ENCODE measurements around the gene PRAF2.

The PRAF2 gene, protein sequence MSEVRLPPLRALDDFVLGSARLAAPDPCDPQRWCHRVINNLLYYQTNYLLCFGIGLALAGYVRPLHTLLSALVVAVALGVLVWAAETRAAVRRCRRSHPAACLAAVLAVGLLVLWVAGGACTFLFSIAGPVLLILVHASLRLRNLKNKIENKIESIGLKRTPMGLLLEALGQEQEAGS

DNA sequence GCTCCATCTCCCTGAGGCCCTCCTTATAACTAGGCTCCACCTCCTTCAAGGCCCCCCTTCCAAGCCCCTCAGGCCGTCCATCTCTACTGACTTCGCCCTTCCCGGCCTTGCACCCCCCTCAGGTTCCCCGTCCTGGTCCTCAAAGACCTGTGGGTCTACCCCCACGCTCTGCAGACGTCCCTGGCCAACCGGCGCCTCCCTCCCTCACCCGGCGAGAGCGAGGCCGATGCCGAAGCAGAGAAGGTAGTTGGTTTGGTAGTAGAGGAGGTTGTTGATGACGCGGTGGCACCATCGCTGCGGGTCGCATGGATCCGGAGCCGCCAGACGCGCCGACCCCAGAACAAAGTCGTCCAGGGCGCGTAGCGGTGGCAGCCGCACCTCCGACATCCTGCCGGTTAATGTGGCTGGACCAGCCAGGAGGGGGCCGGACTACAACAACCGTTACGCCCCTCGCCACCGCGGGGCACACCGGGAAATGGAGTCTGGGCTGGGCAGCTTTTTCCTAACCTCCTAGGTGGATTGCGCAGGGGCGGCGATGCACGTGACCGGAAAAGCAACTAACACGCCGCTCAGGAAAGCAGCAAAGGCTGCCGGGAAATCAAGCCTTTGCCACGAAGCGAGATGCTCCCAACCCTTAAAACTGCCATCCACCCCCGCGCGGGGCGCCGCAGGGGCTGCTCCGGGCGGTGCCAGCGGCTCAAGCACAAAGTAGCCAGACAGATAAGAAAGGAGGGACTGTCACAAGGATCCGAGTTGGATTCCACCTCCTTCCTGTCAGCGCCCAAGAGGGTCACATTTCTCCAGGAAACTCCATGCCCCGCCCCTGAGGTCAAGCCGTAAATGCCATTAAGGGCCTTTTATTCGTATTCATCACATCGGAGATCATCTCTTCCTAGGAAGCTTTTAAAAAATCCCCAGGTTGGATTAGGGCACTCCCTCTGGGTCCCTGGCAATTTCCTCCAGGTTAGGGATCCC, at the start of gene PRAF2:
PRAF2 (minus strand) TSS at position 402 of the 975 bp plus-strand sequence; CDS start at position 387, 15 bp downstream.
- FAIRE-seq (peak; percentile 38), DNase-seq (ENCODE audit: insufficient read length, low spot score) (peak; percentile 80)

DNA sequence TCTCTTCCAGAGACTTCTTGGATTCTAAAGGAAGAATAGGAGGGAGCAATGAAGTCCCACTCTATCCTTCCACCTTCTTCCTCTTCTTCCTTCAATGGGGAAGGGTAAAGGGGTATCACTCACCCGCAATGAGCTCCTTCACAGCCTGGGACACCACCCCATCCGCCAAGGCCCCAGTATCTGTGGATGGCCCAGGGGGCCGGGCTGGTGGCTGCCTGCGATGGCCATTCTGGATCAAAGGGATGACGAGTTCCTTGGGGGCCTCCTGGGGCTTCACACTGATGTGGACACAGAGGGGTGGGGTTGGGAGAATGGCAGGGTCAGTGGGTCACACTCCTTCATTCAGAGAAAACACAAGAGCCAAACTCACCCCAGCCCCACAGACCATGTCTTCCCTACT, 48.7 kb upstream of the PRAF2 start:
- no peak for DNase-seq (ENCODE audit: insufficient read length, low spot score)
- FAIRE-seq, result no peak

DNA sequence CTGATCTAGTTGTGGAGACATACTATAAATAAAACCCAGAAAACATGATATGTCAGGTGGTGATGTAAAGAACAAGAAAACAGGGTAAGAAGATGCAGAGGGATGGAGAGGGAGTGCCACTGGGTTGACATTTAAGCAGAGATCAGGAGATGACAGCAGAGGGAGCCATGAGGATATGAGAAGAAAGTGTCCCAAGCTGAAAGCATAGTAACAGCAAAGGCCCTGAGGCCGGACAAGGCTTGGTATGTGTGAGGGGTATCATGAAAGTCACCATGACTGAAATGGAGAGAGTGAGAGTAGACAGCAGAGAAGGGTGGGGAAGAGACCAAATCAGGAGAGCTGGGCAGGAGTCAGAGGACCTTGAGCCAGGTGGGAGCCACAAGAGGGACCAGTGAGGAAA, 46.3 kb upstream of the PRAF2 start:
- DNase-seq (ENCODE audit: insufficient read length, low spot score) (no peak), FAIRE-seq (no peak)

DNA sequence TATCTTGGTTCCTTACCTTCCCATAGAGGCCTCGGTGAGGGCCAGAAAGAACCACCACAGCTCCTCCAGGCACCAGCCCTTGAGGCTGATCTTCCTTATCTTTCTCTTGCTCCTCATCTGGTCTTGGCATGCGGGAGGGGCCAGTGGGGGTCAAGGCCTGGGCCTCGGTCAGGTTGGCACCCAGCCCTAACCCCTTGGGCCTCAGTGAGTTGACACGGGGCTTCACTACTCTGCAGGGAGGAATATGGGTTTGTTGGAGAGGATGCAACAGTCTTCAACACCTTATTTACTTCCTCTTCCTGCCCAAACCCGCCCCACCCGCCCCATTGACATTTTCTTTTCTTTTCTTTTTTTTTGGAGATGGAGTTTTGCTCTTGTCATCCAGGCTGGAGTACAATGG, 43.8 kb upstream of the PRAF2 start:
- no peak for DNase-seq (ENCODE audit: insufficient read length, low spot score)
- FAIRE-seq, result no peak

DNA sequence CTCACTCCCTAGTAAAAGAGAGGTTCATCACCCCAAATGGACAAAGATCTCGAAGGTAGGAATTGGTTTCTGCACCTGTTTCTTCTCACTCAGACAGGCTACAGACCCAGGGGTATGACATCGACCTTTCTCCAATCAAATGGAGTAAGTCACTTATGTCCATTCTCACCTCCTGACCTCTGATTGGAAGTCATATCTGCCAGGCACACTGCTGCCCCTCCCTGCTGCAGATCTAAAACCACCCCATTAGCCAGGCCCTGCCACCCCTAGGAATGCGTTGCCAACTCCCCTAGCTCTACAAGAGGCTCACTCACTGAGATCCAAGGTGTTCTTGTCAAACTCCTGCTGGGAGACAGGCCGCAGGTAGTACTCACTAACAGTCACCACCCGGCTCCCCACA, 42.9 kb upstream of the PRAF2 start:
- DNase-seq (ENCODE audit: insufficient read length, low spot score) (no peak), FAIRE-seq (no peak)

DNA sequence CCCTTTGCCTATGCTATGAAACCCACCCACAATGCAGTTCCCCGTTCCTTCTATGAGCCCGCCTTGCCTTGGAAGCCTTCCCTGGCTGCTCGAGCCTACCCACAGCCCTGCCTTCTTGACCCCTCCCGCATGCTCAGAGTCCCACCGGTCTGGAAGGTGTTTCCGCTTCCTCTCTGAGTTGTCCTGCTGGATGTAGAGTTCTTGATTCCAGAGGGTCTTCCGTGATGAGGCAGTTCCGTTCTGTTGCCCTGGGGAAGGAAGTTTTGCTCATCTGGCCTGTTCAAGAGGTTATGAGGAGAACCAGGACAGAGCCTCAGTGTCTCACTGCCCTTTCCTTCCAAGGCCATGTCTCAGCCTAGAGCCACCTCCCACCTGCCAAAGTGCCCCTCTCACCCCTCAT, 42.3 kb upstream of the PRAF2 start:
- FAIRE-seq, result no peak
- DNase-seq (ENCODE audit: insufficient read length, low spot score), result no peak

DNA sequence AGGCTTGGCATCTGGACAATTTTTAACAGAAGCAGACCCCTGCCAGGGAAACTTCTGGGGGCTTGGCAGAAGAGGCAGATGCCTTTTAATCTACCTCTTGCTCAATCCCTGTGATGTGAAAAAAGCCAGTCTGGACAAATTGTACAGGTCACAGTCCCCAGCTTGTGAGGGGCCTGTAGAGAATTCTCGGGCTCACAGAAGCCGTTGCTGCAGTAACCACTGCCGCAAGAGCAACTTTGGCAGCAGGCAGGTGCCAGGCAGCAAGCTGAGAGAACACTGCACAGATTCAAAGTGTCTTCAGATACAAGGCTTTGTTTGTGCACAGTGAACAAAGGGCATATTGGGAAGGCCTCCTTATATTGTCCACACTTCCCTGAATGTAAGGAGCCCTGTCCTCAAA, 38.0 kb upstream of the PRAF2 start:
- no peak for DNase-seq (ENCODE audit: insufficient read length, low spot score)
- no peak for FAIRE-seq

DNA sequence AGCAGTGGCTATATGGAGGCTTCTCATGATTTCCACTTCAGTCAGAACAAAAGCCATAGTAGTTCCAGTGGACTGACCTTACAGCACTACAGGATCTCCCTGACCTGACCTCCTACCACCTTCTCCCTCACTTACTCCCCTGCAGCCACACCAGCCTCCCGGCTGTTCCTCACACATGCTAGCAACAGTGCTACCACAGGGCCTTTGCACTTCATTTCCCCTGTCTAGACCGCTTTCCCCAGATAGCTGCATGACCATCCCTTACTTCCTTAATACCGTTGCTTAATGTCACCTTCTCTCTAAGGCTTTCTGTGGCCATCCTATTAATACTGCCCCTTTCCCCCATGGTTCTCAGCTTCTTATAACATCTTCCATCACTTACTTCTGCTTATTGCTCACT, 36.6 kb upstream of the PRAF2 start:
- FAIRE-seq (no peak), DNase-seq (ENCODE audit: insufficient read length, low spot score) (no peak)

DNA sequence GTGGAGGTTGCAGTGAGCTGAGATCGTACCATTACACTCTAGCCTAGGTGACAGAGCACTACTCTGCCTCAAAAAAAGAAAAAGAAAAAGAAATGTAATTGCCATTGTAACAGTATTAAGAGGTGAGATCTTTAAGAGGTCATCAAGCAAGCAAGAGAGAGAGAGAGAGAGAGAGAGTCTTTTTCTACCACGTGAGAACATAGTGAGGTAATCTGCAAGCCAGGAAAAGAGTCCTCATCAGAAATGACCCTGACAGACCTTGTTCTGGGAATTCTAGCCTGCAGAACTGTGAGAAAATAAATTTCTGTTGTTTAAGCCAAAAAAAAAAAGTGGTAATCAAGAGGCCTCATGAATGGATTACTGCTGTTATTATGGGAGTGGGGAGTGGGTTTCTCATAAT, 34.8 kb upstream of the PRAF2 start:
- FAIRE-seq (no peak), DNase-seq (ENCODE audit: insufficient read length, low spot score) (no peak)

DNA sequence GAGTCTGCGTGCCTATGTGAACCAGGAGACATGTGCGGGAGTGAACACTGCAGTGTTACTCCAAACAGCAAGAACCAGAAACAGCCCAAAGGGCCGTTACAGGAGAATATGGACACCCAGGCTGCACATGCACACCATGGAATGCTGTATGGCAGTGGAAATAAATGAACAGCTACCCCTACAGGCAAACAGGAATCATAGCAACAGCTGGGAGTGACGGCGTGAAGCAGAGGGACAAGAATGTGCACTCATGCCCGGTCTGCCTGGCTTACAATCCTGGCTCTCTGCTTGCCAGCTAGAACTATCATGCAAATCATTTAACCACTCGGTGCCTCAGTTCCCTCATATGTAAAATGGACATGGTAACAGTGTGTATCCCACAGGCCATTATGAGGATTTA, 33.1 kb upstream of the PRAF2 start:
- FAIRE-seq (no peak), DNase-seq (ENCODE audit: insufficient read length, low spot score) (peak; percentile 17)

DNA sequence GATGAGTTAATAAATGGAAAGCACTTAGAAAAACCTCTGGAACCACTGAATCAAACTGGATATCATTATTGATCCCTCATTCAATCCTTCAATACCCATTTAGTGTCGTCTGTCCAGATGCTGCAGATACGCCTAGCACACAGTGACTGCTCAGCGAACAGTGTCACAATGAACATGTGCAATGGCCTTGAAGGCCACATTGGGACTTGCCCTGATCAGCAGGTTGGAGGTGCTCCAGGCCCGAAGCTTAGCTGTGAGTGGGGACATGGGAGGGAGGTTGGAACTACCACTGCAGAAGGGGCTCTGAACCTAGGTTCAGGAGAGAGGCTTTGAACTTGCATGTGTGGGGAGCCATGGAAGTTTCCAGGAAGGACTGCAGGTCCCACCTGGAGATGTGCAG, 32.5 kb upstream of the PRAF2 start:
- FAIRE-seq, result no peak
- DNase-seq (ENCODE audit: insufficient read length, low spot score), result no peak

DNA sequence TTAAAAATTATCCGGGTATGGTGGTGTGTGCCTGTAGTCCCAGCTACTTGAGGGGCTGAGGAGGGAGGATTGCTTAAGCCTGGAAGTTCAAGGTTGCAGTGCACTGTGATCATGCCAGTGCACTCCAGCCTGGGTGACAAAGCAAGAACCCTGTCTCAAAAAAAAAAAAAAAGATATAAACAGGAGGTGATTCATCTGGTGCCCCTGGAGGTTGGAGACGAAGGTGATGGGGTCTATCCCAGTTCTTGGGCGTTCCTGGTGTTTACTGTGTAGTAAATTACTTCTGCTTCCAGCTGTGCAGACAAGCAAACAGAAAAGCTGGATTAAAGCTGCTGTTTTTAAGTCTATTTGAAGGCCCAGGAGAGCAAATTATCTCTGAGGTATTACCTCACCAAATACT, 29.8 kb upstream of the PRAF2 start:
- no peak for FAIRE-seq
- DNase-seq (ENCODE audit: insufficient read length, low spot score), result no peak

DNA sequence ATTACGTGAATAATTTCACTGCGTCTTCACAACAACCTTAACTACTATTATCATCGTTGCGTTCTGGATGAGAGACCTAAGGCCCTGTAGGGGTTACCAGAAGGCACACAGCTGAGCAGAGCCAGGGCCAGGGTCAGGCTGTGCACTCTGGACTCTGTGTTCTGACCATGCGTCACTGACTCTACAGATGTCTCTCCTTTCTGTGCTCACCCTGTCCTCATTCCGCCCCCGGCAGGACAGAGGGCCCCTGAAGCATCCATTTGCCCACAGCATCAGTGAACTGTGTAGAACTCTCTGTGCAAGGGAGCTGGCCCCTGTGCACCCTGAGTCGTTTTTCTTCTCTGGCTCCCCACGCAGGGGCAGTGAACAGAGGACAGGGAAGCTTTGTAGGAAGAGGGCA, 28.4 kb upstream of the PRAF2 start:
- no peak for DNase-seq (ENCODE audit: insufficient read length, low spot score)
- FAIRE-seq, result no peak

DNA sequence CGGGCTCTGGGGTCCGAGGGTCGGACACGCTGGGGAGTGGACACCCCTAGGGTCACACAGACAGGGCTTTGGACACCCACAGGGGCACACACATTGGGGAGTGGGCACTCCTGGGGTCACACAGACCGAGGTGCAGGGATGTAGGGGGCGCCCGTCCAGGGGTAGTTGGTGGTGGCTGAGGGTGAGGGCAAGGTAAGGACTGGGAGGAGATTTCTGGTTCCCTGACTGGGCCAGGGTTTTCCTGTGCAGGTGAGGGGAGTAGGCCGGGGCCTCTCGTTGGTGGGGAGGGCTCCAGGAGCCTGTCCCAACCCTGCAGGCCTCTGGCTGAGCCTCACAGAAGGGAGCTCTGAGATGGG, 27.8 kb upstream of the PRAF2 start:
- FAIRE-seq (no peak), DNase-seq (ENCODE audit: insufficient read length, low spot score) (no peak)

DNA sequence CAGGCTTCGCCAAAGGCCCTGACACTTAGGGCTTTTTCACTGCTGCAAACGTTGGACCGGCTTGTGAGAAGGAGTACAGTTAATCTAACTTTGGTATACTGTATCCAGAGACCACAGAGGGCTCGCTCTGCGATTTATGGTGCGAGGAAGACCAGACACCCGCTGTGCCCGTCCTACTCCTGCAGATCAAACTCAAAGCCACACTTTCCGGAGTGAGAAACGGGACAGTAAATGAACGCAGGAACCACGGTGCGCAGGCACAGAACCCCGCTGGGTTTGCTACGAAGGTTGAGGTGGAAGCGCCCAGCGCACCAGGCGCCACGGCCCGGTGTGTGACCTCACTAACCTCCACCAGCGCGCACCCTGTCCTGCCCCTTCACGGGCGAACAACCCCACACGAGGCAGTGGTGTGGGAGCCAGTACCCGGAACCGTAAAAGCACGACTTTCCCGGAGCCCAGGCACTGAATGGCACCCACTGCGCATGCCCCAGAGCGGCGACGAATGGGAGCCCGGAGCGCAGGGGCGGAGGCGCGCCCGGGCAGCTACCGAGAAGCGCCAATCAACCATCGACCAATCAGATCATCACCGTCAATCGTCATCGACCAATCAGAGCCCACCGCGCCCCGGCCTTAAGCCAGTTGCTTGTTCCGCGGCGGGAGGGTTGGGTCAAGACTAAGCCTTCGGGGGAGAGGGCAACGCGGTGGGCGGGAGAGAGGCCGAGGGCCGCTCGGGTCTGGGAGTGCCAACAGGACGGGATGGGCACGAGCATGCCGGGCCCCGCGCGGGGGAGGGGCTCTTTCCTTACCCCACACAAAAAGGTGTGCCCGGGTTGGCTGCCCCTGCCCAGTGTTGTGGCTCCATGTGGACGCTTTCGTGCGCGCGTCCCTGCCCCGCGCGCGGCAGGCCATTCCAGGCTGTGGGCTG, 27.2 kb upstream of the PRAF2 start:
- peak; percentile 89 for DNase-seq (ENCODE audit: insufficient read length, low spot score)
- FAIRE-seq, result no peak

DNA sequence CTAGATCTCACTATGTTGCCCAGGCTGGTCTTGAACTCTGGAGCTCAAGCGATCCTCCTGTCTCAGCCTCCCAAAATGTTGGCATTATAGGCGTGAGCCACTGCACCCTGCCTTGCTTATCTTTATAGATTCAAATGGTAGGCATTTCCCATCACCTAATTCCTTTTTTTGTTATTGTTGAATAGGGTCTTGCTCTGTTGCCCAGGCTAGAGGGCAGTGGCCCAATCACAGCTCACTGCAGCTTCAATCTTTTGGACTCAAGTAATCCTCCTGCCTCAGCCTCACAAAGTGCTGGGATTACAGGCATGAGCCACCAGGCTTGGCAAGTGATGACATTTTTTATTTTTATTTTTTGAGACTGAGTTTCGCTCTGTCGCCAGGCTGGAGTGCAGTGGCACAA, 22.6 kb upstream of the PRAF2 start:
- FAIRE-seq (no peak), DNase-seq (ENCODE audit: insufficient read length, low spot score) (no peak)

DNA sequence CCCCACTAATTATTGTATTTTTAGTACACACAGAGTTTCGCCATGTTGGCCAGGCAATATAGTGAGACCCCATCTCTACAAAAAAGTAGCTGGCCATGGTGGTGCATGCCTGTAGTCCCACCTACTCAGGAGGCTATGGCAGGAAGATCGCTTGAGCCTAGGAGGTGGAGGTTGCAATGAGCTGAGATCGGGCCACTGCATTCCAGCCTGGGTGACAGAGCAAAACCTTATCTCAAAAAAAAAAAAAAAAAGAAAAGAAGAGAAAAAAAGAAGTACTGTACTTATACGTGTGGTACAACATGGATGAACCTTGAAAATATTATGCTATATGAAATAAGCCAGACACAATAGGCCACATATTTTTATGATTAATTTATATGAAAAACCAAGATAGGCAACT, 15.8 kb upstream of the PRAF2 start:
- DNase-seq (ENCODE audit: insufficient read length, low spot score) (no peak), FAIRE-seq (no peak)

DNA sequence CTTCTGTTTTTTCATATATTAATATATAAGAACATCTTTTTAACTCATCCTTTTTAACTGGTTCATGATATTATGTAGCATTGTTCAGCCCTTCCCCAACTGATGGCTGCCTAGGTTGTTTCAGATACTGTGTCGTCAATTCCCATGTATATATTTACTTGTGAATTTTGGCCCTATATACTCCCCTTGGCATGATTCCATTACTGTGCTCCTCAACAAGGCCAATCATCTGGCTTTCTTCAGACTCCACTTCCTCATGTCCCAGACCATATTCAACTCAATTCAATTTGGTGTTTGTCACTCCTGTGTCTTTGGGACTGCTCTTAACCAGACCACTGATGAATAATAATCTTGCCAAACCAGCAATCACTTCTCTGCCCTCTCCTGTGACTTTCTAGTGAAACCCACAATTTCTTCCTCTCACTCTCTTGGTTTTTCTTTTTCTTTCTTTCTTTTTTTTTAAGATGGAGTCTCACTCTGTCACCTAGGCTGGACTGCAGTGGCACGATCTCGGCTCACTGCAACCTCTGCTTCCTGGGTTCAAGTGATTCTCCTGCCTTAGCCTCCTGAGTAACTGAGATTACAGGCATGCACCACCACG, 8.6 kb upstream of the PRAF2 start:
- FAIRE-seq, result no peak
- DNase-seq (ENCODE audit: insufficient read length, low spot score), result no peak

DNA sequence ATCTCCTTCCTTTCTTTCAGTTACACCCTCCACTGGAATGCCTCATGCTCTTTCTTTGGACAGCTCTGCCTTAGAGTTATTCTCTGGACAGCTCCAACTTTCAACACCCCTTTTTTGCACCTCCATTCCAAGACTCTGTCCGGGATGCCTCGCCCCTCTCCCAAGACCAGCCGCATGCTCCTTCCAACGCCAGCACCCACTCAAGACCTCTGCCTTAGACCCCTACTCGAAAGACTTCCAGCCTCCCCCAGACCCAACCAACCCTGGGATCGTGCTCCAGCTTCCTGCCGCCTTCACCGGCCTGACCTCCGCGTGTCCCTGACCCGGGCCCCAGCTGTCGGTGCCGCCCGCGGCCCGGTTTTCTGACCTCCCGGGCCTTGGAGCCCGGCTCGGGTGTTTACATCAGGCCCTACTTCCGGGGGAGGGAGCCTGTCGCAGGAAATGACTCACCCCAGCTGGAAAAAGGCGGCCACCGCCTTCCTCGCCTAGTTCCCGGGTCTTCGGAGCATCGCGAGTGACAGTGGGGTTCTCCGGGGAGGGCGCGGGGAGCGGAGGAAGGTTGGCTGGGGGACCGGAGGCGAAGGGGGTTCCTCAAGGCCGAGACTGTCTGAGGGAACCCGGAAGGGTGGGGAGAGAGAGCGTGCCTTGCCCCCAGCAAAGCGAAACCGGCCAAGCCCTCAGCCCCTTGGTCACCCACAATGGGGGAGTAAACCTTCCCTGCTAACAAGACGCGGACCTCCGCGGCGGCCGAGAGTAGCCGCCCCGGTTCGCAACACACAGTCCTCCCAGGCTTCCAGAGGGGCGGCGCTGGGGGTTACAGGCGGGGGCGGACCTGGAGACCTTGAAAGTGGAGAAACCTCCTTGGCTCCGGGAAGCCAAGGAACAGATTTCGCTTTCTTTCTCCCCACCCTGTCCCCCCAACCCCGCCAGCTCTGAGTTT, 6.0 kb upstream of the PRAF2 start, which contains the start of gene WDR45:
WDR45 (minus strand) TSS at position 399 of the 940 bp plus-strand sequence. CDS start 1,792 bp downstream, outside the sequence.
- DNase-seq (ENCODE audit: insufficient read length, low spot score) (peak; percentile 64), FAIRE-seq (no peak)

DNA sequence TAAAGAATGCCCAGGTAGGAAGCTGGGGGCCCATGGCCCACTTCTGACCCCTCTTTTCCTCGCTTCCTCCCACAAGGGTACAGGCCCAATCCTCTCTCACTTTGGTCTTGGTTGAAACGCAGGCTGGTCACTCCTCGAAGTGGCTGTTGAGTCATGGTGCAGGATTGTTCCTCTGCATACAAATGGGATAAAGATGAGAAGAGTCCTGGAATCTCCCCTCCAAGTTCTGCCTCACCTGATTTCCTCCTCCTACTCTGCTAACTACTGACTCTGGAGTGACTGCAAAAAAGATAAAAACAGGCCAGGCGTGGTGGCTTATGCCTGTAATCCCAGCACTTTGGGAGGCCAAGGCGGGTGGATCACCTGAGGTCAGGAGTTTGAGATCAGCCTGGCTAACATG, 4.1 kb upstream of the PRAF2 start:
- no peak for FAIRE-seq
- no peak for DNase-seq (ENCODE audit: insufficient read length, low spot score)
